ENCODE results near the gene SMOC1. TPM values are rescaled to one million over a fixed set of nuclear protein-coding genes. Genes with fewer than 3 reads are reported as not detected.

The SMOC1 gene
- total and polyA plus RNA-seq, 12 donors = 0.33 to 19.8 (median 4.5) TPM

- intact Hi-C loops (cut with DNase I) = loop anchor here in 1 of 2 donors (5.0 kb wide), 1 partner anchor 134 kb away; the partner anchor contains the start of gene SMOC1
- WGBS, 4 donors = 83 to 91% (median 87%) methylated on average over 6 of the region's 6 CpGs
- Histone ChIP-seq H3K9me3 (replicated peaks in 1 of 3) (no peaks in the 10 kb centered on the region), H3K4me3 (no peak overlapping the region), H3K27ac (no peak overlapping the region), H3K27me3 (no peaks in the 10 kb centered on the region), H3K4me1 (replicated peaks in 1 of 2) (peaks cover 4 to 7% of the 10 kb centered on the region in 2 donors), H3K36me3 (replicated peaks in 1 of 2) (no peaks in the 10 kb centered on the region)
- TF ChIP-seq CTCF (IDR thresholded peaks at IDR 0.05) (no peak), POLR2A (IDR thresholded peaks at IDR 0.05) (no peak)
- DNase-seq = no peak
Measured at GRCh38 chr14:70011098-70011497, 131.9 kb downstream of the SMOC1 start.

- no peak for DNase-seq
- Histone ChIP-seq H3K27ac (no peak overlapping the region), H3K27me3 (no peaks in the 10 kb centered on the region), H3K4me1 (replicated peaks in 1 of 2) (peaks cover 4 to 7% of the 10 kb centered on the region in 2 donors), H3K4me3 (no peak overlapping the region), H3K36me3 (replicated peaks in 1 of 2) (no peaks in the 10 kb centered on the region), H3K9me3 (replicated peaks in 1 of 3) (no peaks in the 10 kb centered on the region)
- WGBS, 4 donors = 84 to 93% (median 89%) methylated on average over 7 of the region's 7 CpGs
- TF ChIP-seq CTCF (IDR thresholded peaks at IDR 0.05) (no peak), POLR2A (IDR thresholded peaks at IDR 0.05) (no peak)
- intact Hi-C loops (cut with DNase I) = loop anchor here in 1 of 2 donors (5.0 kb wide), 1 partner anchor 134 kb away; the partner anchor contains the start of gene SMOC1
Measured at GRCh38 chr14:70011708-70012107, 132.5 kb downstream of the SMOC1 start.

- Histone ChIP-seq H3K4me1 (replicated peaks in 1 of 2) (peaks cover 3 to 4% of the 10 kb centered on the region in 2 donors), H3K27me3 (no peaks in the 10 kb centered on the region), H3K9me3 (replicated peaks in 1 of 3) (no peaks in the 10 kb centered on the region), H3K4me3 (no peak overlapping the region), H3K36me3 (replicated peaks in 1 of 2) (no peaks in the 10 kb centered on the region), H3K27ac (no peak overlapping the region)
- DNase-seq = peak in 6 of 7 donors; percentile 43 to 75 (median 64)
- intact Hi-C loops (cut with DNase I) = loop anchor here in 1 of 2 donors (5.0 kb wide), 1 partner anchor 136 kb away; the partner anchor contains the start of gene SMOC1
- 72 to 77% (median 76%) methylated on average over 2 of the region's 2 CpGs for WGBS, 4 donors
- TF ChIP-seq POLR2A (IDR thresholded peaks at IDR 0.05) (no peak), CTCF (IDR thresholded peaks at IDR 0.05) (peak; percentile 70 to 83 (median 80))
Measured at GRCh38 chr14:70013271-70013873, 134.2 kb downstream of the SMOC1 start.

- no peaks in the 10 kb centered on the region for H3K4me1 ChIP-seq (replicated peaks in 1 of 2)
- H3K9me3 ChIP-seq (replicated peaks in 1 of 3) = no peaks in the 10 kb centered on the region
- H3K27ac ChIP-seq = no peak overlapping the region
- WGBS, 4 donors = 79 to 84% (median 81%) methylated on average over 7 of the region's 7 CpGs
- TF ChIP-seq POLR2A (IDR thresholded peaks at IDR 0.05) (no peak), CTCF (IDR thresholded peaks at IDR 0.05) (no peak)
- no peaks in the 10 kb centered on the region for H3K36me3 ChIP-seq (replicated peaks in 1 of 2)
- DNase-seq = no peak
- intact Hi-C loops (cut with DNase I) = loop anchor here in 1 of 2 donors (5.0 kb wide), 1 partner anchor 137 kb away; the partner anchor contains the start of gene SMOC1
- H3K4me3 ChIP-seq = no peak overlapping the region
- H3K27me3 ChIP-seq = no peaks in the 10 kb centered on the region
Measured at GRCh38 chr14:70014406-70015095, 135.3 kb downstream of the SMOC1 start.
